Neural cell (in vitro differentiated cells): Measurements from ENCODE around the gene TSSC4.

ENCODE experiments used
- MXI1 ChIP-seq: fragments of 450-650 bp; conservative IDR thresholded peaks from 2 replicates; pipeline ENCODE4 v1.6.1; 2014; ENCODE audit warnings: antibody characterized with exemption, mild to moderate bottlenecking; ENCODE audit not compliant: poor library complexity, severe bottlenecking
- POLR2AphosphoS5 ChIP-seq: IDR thresholded peaks from 2 replicates; pipeline ENCODE4 v1.6.1; 2012
- TAF1 ChIP-seq: IDR thresholded peaks from 2 replicates; pipeline ENCODE4 v1.6.1; 2012; ENCODE audit warnings: low read depth
- TF ChIP-seq, protein P1 (sequence below): fragments of 450-650 bp; IDR thresholded peaks from 2 replicates; pipeline ENCODE4 v1.5.1; 2014; ENCODE audit warnings: antibody characterized with exemption, mild to moderate bottlenecking, moderate library complexity; ENCODE audit not compliant: poor library complexity, severe bottlenecking

- TF ChIP-seq, protein P1, sequence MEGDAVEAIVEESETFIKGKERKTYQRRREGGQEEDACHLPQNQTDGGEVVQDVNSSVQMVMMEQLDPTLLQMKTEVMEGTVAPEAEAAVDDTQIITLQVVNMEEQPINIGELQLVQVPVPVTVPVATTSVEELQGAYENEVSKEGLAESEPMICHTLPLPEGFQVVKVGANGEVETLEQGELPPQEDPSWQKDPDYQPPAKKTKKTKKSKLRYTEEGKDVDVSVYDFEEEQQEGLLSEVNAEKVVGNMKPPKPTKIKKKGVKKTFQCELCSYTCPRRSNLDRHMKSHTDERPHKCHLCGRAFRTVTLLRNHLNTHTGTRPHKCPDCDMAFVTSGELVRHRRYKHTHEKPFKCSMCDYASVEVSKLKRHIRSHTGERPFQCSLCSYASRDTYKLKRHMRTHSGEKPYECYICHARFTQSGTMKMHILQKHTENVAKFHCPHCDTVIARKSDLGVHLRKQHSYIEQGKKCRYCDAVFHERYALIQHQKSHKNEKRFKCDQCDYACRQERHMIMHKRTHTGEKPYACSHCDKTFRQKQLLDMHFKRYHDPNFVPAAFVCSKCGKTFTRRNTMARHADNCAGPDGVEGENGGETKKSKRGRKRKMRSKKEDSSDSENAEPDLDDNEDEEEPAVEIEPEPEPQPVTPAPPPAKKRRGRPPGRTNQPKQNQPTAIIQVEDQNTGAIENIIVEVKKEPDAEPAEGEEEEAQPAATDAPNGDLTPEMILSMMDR = no peak
- TF ChIP-seq POLR2AphosphoS5 (no peak), MXI1 (no peak), TAF1 (no peak)
Observed at GRCh38 chr11:2453436-2453835, 52.9 kb downstream of the TSSC4 start.
